ENCODE results near the gene SUGCT.

DNA sequence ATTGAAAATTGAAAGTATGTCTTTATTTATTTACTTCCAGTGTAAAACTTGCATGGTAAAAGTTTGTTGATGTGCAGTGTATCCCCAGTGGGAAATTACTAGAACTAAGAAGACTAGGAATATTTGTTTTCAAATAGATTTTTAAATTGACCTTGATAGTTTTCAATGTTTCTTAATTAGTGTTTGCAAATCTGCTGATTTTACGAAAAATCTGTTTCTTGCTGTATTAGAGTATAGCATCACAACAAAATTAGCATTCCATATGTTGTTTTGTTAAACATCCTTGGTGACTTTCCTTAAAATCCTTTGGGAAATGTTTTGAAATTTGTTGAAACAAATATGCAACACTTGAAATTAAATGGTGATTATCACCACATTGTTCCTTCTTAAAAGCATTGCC is 425.9 kb downstream of the SUGCT start:
- TF ChIP-seq, protein P1, sequence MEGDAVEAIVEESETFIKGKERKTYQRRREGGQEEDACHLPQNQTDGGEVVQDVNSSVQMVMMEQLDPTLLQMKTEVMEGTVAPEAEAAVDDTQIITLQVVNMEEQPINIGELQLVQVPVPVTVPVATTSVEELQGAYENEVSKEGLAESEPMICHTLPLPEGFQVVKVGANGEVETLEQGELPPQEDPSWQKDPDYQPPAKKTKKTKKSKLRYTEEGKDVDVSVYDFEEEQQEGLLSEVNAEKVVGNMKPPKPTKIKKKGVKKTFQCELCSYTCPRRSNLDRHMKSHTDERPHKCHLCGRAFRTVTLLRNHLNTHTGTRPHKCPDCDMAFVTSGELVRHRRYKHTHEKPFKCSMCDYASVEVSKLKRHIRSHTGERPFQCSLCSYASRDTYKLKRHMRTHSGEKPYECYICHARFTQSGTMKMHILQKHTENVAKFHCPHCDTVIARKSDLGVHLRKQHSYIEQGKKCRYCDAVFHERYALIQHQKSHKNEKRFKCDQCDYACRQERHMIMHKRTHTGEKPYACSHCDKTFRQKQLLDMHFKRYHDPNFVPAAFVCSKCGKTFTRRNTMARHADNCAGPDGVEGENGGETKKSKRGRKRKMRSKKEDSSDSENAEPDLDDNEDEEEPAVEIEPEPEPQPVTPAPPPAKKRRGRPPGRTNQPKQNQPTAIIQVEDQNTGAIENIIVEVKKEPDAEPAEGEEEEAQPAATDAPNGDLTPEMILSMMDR (tag by site-specific recombination; IDR thresholded peaks at IDR 0.05), result no peak
- TF ChIP-seq, protein P2, sequence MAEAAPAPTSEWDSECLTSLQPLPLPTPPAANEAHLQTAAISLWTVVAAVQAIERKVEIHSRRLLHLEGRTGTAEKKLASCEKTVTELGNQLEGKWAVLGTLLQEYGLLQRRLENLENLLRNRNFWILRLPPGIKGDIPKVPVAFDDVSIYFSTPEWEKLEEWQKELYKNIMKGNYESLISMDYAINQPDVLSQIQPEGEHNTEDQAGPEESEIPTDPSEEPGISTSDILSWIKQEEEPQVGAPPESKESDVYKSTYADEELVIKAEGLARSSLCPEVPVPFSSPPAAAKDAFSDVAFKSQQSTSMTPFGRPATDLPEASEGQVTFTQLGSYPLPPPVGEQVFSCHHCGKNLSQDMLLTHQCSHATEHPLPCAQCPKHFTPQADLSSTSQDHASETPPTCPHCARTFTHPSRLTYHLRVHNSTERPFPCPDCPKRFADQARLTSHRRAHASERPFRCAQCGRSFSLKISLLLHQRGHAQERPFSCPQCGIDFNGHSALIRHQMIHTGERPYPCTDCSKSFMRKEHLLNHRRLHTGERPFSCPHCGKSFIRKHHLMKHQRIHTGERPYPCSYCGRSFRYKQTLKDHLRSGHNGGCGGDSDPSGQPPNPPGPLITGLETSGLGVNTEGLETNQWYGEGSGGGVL (tag by site-specific recombination; IDR thresholded peaks at IDR 0.05), result no peak

Data from HEK293 (cell line).